AG10803 (cell line): ENCODE data around the gene WASHC3.

Source experiments
- DNase-seq: peaks from one replicate; pipeline ENCODE4 v3.0.0; 2010; ENCODE audit warnings: low read depth
- H3K4me3 ChIP-seq: 2 replicates; pipeline ENCODE4 v1.5.1; 2011; ENCODE audit warnings: mild to moderate bottlenecking, low read length, control low read depth
- TF ChIP-seq, protein P1 (sequence below): conservative IDR thresholded peaks from 2 replicates; pipeline ENCODE4 v1.5.1; 2011; ENCODE audit warnings: mild to moderate bottlenecking, low read length, control low read depth, inconsistent platforms

WASHC3 gene

DNA sequence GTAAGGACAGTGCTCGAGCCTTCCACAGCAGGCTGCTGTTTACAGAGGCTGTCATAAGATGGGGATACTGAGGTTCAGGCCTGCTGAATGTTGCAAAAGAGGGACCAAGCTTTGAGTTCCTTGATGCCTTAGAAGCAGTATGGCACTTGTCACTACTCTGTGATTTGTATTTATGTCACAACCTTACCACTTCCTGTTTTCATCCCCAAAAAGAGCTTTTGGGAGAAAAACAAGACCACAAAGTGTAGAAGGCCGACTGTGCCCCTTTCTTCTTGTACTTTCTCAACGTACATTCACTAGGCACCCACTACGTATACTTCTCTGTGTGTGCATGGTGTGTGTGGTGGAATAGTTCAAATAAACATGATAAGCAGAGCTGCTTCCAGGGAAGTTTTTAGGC, 94.3 kb downstream of the WASHC3 start:
- no peak overlapping the region for H3K4me3 ChIP-seq
- DNase-seq: no peak
- TF ChIP-seq, protein P1, sequence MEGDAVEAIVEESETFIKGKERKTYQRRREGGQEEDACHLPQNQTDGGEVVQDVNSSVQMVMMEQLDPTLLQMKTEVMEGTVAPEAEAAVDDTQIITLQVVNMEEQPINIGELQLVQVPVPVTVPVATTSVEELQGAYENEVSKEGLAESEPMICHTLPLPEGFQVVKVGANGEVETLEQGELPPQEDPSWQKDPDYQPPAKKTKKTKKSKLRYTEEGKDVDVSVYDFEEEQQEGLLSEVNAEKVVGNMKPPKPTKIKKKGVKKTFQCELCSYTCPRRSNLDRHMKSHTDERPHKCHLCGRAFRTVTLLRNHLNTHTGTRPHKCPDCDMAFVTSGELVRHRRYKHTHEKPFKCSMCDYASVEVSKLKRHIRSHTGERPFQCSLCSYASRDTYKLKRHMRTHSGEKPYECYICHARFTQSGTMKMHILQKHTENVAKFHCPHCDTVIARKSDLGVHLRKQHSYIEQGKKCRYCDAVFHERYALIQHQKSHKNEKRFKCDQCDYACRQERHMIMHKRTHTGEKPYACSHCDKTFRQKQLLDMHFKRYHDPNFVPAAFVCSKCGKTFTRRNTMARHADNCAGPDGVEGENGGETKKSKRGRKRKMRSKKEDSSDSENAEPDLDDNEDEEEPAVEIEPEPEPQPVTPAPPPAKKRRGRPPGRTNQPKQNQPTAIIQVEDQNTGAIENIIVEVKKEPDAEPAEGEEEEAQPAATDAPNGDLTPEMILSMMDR: no peak

DNA sequence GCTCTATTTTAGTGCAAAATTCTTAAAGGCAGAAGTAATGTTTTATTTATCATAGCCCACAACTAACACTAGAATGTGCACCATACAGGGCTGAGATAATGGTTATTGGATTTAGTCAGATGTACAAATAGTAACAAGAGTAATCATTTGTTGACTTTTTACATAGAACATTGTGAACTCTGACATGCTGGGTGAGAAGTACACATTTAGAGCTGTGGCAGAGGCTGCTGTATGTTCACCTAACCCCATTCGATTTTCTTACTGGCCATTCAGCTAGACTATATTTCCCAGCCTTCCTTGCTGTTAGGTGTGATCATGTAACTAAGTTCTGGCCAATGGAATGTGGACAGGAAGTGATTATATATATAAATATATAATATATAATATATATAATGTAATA, 95.3 kb downstream of the WASHC3 start:
- TF ChIP-seq, protein P1: no peak
- DNase-seq: no peak

DNA sequence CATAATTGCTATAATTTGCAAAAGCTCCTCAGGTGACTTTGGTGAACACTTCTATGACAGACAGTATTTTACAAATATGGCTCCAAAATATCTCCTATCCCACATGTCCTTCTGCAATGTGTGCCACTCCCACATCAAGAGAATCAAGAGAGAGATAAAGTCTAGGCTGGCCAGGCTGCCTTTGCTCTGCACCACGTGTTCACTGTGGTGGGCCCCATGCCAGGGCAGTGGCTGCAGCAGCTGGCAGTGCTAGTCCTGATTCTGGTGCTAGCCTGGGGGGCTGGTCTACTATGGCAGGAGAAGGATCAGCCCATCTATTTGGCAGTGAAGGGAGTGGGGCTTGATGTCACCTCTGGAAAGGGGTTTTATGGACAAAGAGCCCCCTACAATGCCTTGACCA, 98.1 kb downstream of the WASHC3 start:
- no peak overlapping the region for H3K4me3 ChIP-seq
- TF ChIP-seq, protein P1: no peak
- DNase-seq: no peak

More for the DNA sequence above, 95.3 kb downstream of the WASHC3 start:
- no peak overlapping the region for H3K4me3 ChIP-seq
